Uterus (tissue), 4 donors: ENCODE data around the gene RRAD. TPM values are rescaled to one million over a fixed set of nuclear protein-coding genes. Genes with fewer than 3 reads are reported as not detected.

Experiments used
- DNase-seq, 2 donors: peaks; one replicate each; pipeline ENCODE4 v3.0.0-alpha.2; 2019 to 2020
- H3K27ac ChIP-seq, 2 donors: fragments of 200-600 bp; sonication (generic); 1 replicate in 1 of 2; 2 replicates in 1 of 2; pipeline ENCODE4 v1.5.1; 2016 to 2018
- H3K27me3 ChIP-seq, 2 donors: fragments of 200-600 bp; sonication (generic); one replicate each; pipeline ENCODE4 v1.5.1; 2018 to 2019; ENCODE audit warnings: control low read depth in 1 of 2
- H3K36me3 ChIP-seq, 2 donors: fragments of 200-600 bp; sonication (generic); one replicate each; pipeline ENCODE4 v1.5.1; 2019; ENCODE audit warnings: control low read depth in 1 of 2
- H3K4me1 ChIP-seq, 2 donors: fragments of 200-600 bp; sonication (generic); one replicate each; pipeline ENCODE4 v1.5.1; 2018 to 2019; ENCODE audit warnings: control low read depth in 1 of 2
- H3K4me3 ChIP-seq, 2 donors: fragments of 200-600 bp; sonication (generic); 1 replicate in 1 of 2; 2 replicates in 1 of 2; pipeline ENCODE4 v1.5.1; 2018 to 2019; ENCODE audit warnings: mild to moderate bottlenecking in 1 of 2
- H3K9me3 ChIP-seq, 2 donors: fragments of 200-600 bp; sonication (generic); one replicate each; pipeline ENCODE4 v1.5.1; 2019; ENCODE audit warnings: control low read depth in 1 of 2
- POLR2A ChIP-seq, 2 donors: fragments of 450-650 bp; IDR thresholded peaks; one replicate each; pipeline ENCODE4 v1.6.1; 2016; ENCODE audit warnings: antibody characterized with exemption in 2 of 2, mild to moderate bottlenecking in 1 of 2, moderate library complexity in 1 of 2
- intact Hi-C: fragments of 100-400 bp; cut with DNase I; formaldehyde crosslinking; loops from one replicate; pipeline ENCODE4 v1.15.1; 2023; ENCODE audit warnings: low total_unique reads
- total RNA-seq, 4 donors: library from RNA; depleted of rRNA in 3 of 4; stranded (reverse); fragments of >200 nt in 3 of 4; gene quantifications; one replicate each; pipeline versions ENCODE4 v1.1.0 to v1.2.4, GENCODE V29; 2014 to 2023
- TF ChIP-seq, protein P1 (sequence below), 4 experiments: fragments of 200-600 bp in 2 of 4; fragments of 450-650 bp in 2 of 4; sonication (generic) in 2 of 4; IDR thresholded peaks; one replicate each; pipeline ENCODE4 v1.5.1; 2016 to 2019; ENCODE audit warnings: antibody characterized with exemption in 4 of 4, mild to moderate bottlenecking in 2 of 4, moderate library complexity in 1 of 4
- donor health status: DM: yes; HTN: yes; CAD: no.

RRAD gene
- total RNA-seq, 4 donors from 2014 or later, result 7.5 to 32.8 (median 18.8) TPM

DNA sequence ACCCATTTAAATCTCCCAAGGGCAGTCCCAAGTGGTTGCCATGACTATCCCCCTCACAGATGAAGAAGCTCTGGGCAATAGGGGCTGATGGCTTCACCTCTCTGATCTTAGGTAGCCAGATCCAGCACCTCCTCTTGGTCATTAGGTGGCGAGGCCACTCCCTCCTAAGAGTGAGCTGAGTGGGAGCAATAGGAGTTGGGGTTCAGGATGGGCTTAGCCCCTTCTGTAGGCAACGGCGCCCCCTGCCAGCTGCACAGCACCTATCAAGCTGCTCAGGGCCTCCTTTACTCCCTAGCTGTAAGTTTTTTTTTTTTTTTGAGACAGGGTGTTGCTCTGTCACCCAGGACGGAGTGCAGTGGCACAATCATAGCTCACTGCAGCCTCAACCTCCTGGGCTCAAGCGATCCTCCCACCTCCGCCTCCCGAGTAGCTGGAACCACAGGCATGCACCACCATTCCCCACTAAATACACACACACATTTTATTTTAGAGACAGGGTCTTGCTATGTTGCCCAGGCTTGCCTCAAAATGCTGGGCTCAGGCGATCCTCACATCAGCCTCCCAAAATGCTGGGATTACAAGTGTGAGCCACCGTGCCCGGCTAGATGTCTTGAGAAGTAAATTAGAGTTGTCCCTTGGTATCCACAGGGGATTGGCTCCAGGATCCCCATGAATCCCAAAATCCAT, 3.5 kb upstream of the RRAD start:
- Histone ChIP-seq H3K4me1 (peaks cover 0 to 16% of the 10 kb centered on the region in 2 donors), H3K27me3 (no peaks in the 10 kb centered on the region), H3K4me3 (no peak overlapping the region), H3K9me3 (no peaks in the 10 kb centered on the region), H3K36me3 (no peaks in the 10 kb centered on the region), H3K27ac (no peak overlapping the region)
- intact Hi-C loops, result no loop called here
- no peak for DNase-seq
- no peak for TF ChIP-seq POLR2A (IDR thresholded peaks at IDR 0.05)
- TF ChIP-seq, protein P1, sequence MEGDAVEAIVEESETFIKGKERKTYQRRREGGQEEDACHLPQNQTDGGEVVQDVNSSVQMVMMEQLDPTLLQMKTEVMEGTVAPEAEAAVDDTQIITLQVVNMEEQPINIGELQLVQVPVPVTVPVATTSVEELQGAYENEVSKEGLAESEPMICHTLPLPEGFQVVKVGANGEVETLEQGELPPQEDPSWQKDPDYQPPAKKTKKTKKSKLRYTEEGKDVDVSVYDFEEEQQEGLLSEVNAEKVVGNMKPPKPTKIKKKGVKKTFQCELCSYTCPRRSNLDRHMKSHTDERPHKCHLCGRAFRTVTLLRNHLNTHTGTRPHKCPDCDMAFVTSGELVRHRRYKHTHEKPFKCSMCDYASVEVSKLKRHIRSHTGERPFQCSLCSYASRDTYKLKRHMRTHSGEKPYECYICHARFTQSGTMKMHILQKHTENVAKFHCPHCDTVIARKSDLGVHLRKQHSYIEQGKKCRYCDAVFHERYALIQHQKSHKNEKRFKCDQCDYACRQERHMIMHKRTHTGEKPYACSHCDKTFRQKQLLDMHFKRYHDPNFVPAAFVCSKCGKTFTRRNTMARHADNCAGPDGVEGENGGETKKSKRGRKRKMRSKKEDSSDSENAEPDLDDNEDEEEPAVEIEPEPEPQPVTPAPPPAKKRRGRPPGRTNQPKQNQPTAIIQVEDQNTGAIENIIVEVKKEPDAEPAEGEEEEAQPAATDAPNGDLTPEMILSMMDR (IDR thresholded peaks at IDR 0.05), result peak in 1 of 4 experiments; percentile 19

DNA sequence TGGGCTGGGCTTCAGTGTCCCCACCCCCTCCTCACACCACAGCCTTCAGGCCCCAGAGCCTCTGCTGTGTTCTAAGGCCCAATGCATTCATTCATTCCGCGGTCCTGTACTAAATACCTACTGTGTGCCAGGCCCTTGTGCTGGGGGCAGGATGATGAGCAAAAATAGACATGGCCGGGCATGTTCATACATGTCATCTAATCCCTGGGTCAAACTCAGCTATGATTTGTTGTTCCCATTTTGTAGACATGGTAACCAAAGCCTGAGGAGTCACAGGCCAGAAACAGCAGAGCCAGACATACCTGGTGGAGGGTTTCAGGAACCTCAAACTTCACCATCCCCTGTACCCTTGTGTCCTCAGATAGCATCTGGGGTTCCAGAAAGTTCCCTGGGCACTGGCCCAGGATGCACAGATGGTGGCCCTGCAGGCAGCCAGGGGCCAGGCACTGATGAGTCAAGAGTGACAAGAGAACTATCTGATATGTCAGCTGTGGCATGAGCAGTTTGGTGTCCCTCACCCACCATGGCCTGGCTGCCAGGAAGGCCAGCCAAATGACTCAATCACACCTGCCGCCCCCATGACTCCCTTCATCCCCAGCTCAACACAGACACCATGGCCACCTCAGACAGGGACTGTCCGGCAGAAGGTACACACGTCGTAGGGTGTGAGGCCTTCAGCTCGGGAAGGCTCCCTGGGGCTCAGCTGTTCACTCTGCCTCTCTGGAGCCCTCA, 2.7 kb upstream of the RRAD start:
- H3K36me3 ChIP-seq, result no peaks in the 10 kb centered on the region
- peaks cover 0 to 11% of the 10 kb centered on the region in 2 donors for H3K4me1 ChIP-seq
- H3K4me3 ChIP-seq, result no peak overlapping the region
- H3K9me3 ChIP-seq, result no peaks in the 10 kb centered on the region
- no peak overlapping the region for H3K27ac ChIP-seq
- no peak for DNase-seq
- no peak for TF ChIP-seq POLR2A (IDR thresholded peaks at IDR 0.05)
- TF ChIP-seq, protein P1 (IDR thresholded peaks at IDR 0.05), result no peak
- H3K27me3 ChIP-seq, result no peaks in the 10 kb centered on the region
- intact Hi-C loops, result no loop called here

DNA sequence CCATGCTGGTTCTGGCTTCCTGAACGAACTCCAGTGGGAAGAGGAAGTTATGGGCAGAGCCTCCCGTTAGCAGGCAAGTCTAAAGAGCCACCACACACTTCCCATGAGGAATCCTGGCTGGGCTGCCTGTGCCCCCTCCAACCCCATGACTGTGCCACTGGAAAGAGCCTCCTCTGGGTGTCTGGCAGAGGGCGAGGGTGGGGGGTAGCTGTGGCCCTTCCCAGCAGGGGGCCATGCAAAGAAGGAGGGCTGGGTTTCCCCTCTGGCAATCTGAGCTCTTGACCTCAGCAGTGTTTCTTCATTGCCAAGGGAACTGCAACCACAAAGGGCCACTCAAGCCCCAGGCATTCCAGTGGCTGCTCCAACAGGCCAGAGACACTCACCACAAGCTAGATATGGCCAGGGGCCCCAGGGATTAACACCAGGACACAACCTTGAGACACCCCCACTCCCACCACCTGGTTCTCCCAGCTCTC, 1.7 kb upstream of the RRAD start:
- no peak for DNase-seq
- H3K4me1 ChIP-seq, result peaks cover 0 to 4% of the 10 kb centered on the region in 2 donors
- no peaks in the 10 kb centered on the region for H3K36me3 ChIP-seq
- peak overlapping the region in 1 of 2 donors; percentile 82 for H3K27ac ChIP-seq
- no peak overlapping the region for H3K4me3 ChIP-seq
- TF ChIP-seq, protein P1 (IDR thresholded peaks at IDR 0.05), result no peak
- no peak for TF ChIP-seq POLR2A (IDR thresholded peaks at IDR 0.05)
- no peaks in the 10 kb centered on the region for H3K27me3 ChIP-seq
- intact Hi-C loops, result no loop called here
- H3K9me3 ChIP-seq, result no peaks in the 10 kb centered on the region

DNA sequence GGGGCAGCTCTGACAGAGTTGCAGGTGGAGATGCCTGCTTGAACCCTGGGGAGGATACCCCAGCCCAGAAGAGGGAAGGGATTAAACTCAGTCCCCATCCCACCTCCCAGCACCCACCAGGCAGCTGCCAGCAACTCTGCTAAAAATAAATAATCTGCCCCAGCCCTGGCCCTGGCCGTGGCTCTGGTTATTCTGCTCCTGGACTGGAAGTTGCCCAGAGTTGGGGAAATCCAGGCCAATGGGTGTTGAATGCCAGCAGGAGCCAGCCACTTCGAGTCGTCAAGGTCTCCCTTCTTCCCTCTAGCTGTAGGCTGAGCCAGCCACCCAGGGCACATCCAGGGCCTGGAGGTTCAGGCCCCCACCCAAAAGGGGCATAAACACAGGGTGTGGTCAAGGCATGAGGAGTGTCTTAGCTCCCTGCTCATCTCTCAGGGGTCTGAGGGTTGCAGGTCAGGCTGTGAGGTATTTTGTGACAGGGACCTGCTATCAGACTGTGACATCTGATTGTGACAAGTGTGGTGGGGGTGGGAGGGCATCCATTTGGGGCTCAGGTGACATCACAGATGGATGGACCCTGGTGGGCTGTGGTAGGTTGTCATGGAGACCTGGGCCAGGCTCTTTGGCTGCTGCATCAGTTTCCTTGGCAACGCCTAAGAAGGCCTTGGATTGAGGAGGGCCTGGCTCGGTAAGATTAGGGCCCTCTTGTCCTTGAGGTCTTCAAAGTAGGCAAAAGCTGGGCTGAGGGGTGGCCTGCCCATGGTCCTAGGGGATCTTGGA, 1.0 kb upstream of the RRAD start:
- intact Hi-C loops, result no loop called here
- no peak for TF ChIP-seq POLR2A (IDR thresholded peaks at IDR 0.05)
- TF ChIP-seq, protein P1 (IDR thresholded peaks at IDR 0.05), result no peak
- DNase-seq, result no peak
- Histone ChIP-seq H3K4me3 (no peak overlapping the region), H3K27me3 (no peaks in the 10 kb centered on the region), H3K36me3 (no peaks in the 10 kb centered on the region), H3K9me3 (no peaks in the 10 kb centered on the region), H3K27ac (peak overlapping the region; percentile 79 to 82), H3K4me1 (peaks cover 0 to 4% of the 10 kb centered on the region in 2 donors)
